Daoy (cell line): ENCODE data around the gene ACAN. TPM values are rescaled to one million over a fixed set of nuclear protein-coding genes. Genes with fewer than 3 reads are reported as not detected.
A peak's percentile ranks its signal among the peaks of the same experiment; 100 is the strongest.

Source experiments
- DNase-seq: peaks from one replicate; pipeline ENCODE4 v3.0.0-alpha.2; 2015; ENCODE audit warnings: low read depth
- total RNA-seq: library from RNA; depleted of rRNA; stranded (reverse); fragments of >200 nt; shearing (Covaris generic); gene quantifications from 2 replicates; pipeline ENCODE4 v1.2.3, GENCODE V29; 2014

The ACAN gene
- total RNA-seq, 1 experiment from 2014 or later: not detected

DNA sequence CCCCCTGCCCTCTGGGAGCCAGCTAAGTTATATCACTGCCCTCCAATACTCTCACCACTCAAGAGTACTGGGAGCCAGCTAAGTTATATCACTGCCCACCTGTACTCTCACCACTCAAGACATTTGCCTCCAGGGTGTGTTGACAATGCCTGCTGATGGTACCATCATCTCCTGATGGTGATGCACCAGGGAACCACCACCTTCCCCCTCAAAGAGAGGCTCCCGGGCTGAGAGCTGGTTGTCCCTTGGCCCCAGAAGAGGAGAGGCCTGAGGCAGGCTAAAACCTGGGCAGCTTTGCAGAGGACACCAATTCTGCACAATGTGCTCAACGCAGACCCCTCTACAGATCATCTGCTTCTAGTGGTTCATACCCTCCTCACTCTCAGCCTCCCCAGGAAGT lies 99.6 kb downstream of the ACAN start:
- DNase-seq: no peak

DNA sequence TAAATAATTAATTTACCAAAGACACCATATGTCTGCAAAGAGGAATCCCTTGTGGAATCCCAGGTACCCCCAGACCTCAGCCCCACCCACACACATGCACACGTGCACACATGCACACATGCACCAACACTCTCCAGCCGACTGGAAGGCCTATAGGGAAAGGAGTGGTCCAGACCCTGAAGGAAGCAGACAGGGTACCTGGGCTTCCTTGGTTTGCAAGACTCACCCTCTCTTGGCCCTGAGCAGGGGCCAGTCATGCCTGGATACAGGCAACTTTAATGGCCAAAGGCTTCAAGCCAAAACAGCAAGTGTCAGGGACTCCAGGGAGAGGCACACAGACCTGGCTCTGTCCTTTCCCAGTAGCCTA lies 101.0 kb downstream of the ACAN start:
- no peak for DNase-seq

DNA sequence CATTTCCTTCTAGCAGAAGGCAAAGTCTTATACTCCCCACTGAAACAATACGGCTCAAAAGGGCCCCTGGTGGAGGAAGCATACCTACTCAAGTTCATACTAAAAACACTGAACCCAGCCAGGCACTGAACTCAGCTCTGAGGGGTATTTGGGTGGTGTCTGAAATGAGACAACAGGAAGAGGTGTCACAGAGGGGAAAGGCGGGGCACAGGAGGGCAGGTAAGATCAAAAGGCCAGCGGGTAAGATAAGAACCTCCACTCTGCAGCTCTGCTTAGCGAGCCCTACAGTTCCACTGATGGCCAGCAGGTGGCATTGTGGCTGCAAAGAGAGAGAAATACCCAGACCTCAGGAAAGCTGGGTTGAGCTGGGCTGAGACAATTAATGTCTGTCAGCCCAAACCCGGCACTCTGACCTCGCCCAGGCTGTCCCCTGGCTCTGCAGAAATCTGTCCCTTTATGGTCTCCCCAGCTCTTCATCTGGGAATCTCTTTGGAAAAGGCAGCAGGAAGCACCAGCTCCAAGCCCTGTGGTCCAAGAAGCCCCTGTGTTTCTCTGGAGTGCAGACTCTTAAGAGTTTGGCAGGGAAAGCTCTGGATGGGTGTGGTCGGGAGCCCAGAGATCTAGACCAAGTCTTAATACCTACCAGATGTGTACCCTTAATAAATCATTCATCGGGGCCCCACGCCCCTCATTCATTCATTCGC lies 101.5 kb downstream of the ACAN start:
- DNase-seq: peak; percentile 47

DNA sequence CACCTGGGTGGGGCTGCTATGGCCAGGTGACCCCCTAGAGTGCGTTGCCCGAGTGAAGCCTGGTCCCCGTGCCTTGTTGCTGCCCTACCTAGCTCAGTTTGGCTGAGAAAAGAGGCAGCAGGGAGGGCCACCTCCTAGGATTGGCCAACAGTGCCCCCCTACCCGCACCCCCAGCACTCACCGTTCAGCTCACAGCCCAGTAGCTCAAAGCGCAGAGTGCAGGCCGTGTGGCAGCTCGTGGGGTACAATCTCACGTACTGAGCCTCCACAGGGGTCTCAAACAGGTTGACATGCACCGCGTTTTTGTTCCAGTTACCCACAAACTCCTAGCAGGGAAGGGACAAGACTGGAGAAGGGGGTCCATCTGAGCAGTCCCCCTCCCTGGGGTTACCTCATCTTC lies 102.3 kb downstream of the ACAN start:
- DNase-seq: no peak

DNA sequence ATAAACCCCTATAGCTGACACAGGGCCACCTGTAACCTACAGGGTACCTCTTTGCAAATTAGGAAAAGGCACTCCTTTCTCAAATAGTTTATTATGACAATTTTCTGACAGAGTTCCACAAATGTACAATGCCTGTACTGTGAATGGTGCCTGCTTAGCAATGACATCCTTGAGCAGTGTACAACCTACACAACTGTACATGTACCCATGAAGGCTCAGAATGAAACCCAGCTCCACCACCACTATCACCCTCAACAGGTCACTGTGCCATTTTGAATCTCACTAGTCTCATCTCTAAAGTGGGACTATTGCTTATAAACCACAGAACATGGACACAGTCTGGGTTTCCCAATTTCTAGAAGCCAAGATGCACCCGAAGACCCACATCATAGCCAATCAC lies 102.9 kb downstream of the ACAN start:
- no peak for DNase-seq

DNA sequence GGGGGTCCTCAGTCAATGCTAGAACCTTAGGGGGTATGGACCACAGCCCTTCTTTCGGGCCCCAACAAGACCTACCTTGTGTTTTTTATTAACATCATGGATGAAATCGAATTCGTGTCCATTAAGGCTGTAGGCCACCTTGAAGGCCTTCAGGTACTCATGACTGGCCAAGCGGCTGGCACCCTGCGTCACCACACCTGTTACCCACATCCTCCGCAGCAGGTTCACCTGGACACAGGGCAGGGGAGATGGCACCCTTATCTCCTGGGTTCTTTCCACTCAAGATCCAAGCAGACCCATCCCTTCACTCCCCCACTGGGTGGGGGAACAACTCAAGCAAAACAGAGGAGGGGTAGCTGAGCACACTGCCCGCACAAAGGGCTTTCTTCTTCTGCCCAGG lies 103.3 kb downstream of the ACAN start:
- no peak for DNase-seq

DNA sequence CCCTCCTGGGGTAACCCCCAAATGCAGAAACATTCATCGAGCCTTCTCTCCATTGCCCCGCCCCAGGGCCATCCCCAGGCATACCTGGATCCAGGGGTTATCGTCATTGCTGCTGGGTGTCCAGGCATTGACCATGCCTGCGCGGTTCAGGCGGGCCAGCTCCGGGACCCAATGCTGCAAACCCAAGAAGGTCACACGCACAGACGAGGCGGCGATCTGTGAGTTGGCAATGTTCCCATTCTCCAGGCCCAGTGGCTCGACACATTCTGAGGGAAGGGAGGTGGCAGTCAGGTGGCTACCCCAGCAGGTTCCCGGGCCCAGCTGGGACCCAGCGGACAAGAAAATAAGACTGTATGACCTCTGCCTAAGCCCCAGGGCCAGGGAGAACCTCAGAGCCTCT lies 103.9 kb downstream of the ACAN start:
- DNase-seq: no peak

DNA sequence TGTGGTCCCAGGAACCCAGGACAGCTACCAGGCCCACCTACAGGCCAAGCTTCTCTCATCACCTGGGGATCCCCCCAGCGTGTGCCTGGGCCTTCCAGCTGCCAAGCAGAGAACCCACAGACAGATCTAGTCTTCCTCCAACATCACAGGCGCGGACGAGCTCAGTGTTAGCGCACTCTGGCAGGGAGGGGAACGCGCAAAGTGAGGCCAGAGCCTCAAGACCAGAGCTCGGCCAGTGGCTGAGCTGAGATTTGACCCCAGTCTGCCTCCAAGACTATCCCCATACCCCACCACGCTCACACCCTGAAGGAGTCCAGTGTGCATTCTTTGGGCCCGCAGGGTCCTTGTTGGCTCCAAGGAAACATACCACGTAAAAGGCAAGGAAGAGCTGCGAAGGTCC lies 104.9 kb downstream of the ACAN start:
- no peak for DNase-seq

DNA sequence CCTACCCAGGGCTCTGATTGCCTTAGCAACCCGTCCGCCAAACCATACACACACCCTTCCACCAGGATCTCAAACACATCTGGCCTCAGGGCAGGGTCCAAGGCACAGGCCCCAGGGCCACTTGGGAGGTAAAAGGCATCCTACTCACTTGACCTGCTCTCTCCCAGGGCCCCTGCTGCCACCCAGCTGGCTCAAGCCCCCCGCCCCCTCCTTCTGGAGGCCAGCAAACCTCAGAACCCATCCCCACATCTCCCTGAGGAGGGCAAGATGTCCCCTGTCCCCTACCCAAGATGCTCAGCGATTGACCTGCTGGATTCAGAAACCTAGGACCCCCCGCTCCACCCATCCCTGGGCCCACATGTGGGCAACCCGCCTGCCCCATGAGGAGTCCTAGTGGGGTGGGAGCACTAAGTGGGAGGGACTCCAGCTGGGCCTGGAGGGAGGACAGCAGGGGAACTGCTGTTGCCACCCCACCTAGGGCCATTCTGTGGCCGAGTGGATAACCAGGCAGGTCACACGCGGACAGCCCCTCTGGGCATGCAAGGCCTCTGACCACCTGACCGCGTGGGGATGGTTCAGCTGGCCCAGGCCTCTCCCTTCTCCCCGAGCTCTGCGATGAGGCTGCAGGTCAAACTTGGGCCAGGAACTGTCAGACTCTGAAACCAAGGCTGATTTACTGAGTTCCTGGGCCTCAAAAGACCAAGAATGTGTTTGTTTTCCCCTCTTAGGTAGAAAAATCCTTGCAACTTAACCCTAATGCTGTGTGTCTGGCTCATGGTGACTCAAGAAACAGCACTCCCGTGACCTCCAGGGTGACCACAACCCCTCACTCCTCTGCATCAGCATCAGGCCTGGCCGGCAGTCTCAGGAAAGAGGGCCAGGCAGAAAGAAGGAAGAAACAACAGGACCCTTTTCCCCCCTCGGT lies 105.7 kb downstream of the ACAN start:
- DNase-seq: no peak

DNA sequence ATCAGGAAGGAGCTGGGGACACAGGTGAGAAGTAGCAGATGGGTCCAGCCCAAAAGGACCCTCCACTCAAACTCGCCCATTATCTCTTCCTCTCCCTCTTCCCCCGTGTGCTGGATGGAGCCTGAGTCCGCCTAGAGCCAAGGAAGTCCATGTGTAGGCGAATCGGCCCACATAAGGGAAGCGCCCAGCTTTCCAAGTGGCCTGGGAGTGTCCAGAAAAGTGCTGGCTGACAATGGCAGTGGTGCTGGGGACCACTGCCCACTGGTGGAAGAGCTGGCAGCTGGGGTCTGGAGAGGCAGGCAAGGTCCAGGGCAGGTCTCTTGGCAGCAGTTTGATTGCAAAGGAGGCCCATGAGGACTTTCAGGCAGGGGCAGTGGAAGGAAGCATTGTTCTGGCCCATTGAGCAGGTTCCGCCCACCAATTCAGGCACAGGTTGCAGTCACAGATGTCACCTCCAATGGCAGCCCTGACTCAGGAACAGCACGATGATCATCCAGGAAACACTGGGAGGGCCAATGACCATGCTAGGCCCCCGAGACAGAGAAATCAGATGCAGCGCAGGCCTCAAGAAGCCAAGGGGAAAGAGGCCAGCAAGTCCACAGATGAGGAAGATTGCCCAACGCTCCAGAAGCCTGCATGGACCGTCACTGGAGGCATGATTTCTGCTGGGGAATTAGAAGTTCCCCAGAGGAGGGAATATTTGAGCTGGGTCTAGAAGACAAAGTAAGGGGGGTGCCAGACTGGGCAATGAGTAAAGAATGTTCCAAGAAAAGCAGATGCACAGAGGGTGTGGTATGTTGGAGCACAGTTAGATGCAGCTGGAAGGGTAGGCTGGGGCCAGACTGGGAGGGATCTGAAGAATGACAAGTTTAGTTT lies 107.0 kb downstream of the ACAN start:
- no peak for DNase-seq

DNA sequence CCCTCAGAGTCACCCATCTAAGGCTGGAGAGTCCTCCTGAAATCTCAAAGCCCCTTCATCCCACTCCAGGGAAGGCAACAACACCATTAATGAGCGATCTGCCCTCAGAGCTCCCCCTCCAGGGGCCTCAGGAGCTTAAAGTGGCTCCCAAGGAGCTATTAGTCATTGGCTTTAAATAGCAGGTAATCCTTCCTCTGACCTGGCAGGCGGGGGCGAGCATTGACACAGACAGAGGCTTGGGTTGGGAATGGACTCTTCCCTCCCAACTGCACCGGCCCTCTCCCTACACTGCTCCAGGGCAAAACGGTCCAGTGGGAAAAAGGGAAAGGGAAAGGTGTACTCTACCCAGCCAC lies 108.5 kb downstream of the ACAN start:
- peak; percentile 32 for DNase-seq

DNA sequence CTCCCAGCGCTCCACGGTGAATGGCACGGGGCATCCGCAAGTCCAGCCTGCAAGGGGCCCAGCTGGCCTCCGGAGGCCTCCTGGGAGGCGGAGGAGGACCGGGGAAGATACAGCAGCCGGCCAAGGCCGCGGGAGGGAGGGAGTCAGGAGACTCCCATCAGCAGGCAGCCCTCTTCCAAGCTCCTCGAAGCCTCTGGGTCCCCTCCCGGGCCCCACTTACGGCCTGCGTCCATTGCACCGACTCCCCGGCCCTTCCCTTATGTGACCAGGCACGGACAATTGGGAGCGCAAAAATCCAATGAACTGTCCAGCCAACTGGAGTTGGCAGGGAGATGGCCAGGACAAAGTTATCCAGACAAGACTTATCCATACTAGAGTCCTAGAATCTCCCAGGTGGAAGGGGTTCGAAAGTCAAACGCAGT lies 109.3 kb downstream of the ACAN start:
- DNase-seq: no peak

DNA sequence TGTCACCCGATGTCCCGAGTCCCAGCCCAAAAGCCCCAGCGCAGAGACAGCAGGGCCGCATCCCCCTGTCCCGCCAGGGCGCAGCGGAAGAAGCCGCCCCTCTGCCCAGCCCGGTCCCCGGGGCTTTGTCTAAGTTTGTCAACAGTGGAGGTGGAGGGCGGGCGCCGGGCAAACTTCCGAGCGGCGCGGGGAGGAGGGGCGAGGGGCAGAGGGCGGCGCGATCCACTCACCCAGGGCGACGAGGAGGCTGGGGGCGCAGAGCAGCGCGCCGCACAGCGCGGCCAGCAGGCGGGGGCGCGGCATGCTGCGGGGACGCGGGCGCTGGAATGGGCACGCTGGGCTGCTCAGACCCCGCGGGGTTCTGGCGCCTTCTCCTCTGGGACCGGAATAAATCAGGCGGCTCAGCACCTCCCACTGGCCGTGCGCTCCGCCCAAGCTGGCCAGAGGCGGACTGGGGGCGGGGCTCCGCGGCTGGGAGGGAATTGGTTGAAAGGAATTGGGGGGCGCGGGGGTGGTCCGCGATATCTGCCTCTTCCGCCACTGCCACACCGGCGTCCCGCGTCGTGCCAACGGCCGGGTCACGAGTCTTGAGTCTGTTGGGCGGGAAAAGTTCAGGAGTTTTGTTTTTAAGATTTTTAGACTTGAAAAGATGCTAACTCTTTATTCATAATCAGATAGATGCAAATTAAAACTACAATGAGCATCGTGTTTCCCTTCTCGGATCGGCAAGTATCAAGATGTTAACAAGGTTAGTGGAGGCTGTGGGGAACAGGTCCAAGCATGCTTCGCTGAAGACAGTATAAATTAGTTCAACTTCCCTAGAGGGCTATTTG lies 110.0 kb downstream of the ACAN start, which contains the start of gene MFGE8:
MFGE8 (minus strand) TSS at position 363 of the 833 bp plus-strand sequence; CDS start at position 303, 60 bp downstream.
- peak; percentile 66 for DNase-seq

DNA sequence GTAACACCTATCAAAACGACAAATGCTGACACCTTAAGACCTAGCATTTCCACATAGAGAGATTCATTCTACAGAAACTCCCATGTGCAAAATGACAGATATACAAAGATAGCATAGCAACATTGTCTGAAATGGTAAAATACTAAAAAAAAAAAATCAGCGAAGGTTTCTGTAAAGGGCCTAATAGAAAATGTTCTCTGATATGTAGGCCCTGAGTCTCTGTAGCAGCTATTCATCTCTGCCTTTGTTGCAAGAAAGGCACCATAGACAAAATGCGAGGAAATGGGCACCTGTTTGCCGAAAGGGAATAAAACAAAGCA lies 110.6 kb downstream of the ACAN start:
- no peak for DNase-seq

DNA sequence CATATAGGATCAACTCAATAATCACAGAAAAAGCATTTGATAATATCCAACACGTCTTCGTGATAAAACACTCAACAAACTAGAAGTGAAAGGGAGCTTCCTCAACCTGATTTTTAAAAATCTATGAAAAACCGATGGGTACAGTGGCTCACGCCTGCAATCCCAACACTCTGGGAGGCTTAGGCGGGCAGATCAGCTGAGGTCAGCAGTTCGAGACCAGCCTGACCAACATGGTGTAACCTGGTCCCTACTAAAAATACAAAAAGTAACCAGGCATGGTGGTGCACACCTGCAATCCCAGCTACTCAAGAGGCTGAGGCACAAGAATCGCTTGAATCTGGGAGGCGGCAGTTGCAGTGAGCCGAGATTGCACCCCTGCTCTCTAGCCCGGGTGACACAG lies 112.1 kb downstream of the ACAN start:
- no peak for DNase-seq

DNA sequence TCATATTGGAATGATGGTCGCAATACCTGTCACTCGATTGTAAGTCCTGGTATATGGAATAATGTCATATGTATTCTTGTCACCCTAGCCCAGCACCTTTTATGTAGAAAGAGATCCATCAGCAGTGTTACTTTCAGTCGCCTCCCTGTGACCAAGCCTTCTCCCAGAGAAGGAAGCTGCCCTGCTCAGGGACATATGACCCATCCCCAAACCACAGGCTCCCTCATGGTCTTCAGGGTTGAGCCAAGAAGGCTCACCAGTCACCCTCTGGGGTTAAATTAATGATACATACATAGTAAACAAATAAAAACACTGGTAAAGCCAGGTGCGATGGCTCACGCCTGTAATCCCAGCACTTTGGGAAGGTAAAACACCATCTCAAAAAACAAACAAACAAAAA lies 114.5 kb downstream of the ACAN start:
- no peak for DNase-seq

DNA sequence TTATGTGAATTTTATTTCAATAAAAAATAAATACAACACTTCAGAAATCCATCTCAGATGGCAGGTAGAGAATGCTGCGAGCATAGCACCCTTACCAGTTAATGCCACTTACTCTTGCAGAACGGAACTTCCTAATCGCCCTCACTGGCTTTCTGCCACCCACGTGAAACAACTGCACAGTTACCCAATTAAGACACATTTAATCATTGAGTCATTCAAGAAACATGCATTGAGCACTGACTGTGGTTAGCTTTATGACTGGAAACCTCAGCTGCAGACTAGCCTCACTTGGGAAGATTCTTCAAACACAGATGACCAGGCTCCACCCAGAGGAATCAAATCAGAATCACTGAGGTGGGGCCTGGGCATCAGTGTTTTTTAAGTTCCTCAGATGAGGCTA lies 115.5 kb downstream of the ACAN start:
- DNase-seq: peak; percentile 90

DNA sequence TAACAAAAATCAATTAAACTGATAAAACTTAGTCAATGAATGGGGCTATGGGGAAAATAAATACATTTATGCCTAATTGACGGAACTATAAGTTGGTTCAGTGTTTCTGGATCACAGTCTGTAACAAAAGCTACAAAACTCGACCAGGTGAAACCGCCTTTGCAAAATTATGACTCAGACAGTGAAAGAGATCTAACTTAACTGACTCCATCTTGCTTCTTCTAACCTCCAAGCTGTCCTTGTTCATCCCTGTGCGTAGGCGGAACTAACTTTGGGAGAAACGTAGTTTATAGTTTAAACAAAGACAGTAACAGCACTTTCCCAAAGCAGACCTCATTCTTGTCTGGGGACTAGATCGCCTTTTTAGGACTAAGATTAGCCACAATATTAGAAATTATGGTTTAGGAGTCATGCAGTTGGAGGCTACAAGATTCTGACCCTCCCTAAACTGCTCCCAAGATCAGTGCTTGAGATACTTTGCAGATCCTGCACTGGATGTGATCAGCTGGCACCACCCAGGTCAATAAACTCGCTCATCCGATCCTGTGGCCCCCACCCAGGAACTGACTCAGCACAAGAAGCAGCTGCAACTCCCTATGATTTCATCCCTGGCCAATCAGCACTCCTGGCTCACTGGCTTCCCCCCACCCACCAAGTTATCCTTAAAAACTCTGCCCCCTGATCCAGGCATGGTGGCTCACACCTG lies 117.1 kb downstream of the ACAN start:
- peak; percentile 62 for DNase-seq

DNA sequence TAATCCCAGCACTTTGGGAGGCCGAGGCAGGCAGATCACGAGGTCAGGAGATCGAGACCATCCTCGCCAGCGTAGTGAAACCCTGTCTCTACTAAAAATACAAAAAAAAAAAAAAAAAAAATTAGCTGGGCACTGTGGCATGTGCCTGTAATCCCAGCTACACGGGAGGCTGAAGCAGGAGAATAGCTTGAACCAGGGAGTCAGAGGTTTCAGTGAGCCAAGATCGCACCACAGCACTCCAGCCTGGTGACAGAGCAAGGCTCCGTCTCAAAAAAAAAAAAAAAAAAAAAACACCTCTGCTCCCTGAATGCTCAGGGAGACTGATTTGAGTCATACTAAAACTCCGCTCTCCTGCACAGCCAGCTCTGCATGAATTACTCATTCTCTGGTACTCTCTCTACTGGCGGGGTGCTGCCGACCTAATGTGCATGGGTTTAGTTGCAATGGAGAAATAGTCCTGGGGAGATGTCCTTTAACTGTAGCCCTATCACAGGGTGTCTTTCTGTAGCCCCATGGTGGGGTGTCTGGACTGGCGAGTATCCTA lies 117.7 kb downstream of the ACAN start:
- DNase-seq: peak; percentile 64
